Cardiac muscle cell (in vitro differentiated cells and primary cell): Measurements from ENCODE around the gene GLYAT. TPM values are rescaled to one million over a fixed set of nuclear protein-coding genes. Genes with fewer than 3 reads are reported as not detected.

Experiments
- DNase-seq, 2 donors: peaks; one replicate each; pipeline versions ENCODE4 v3.0.0 to v3.0.0-alpha.2; 2010 to 2017; ENCODE audit warnings: low read depth in 1 of 2, low spot score in 1 of 2
- H3K27ac ChIP-seq: fragments of 200-600 bp; sonication (generic); 2 replicates; pipeline ENCODE4 v1.5.1; 2016
- H3K27me3 ChIP-seq: fragments of 200-600 bp; sonication (generic); 2 replicates; pipeline ENCODE4 v1.6.0; 2016; ENCODE audit warnings: control low read depth
- H3K36me3 ChIP-seq: fragments of 200-600 bp; sonication (generic); 2 replicates; pipeline ENCODE4 v1.5.1; 2016; ENCODE audit warnings: control low read depth
- H3K4me1 ChIP-seq: fragments of 200-600 bp; sonication (generic); 2 replicates; pipeline ENCODE4 v1.8.1; 2017; ENCODE audit warnings: low read depth, mild to moderate bottlenecking, mixed run types
- H3K4me3 ChIP-seq: fragments of 200-600 bp; sonication (generic); 2 replicates; pipeline ENCODE4 v1.5.1; 2016; ENCODE audit warnings: mild to moderate bottlenecking
- H3K9me3 ChIP-seq: fragments of 200-600 bp; sonication (generic); 2 replicates; pipeline ENCODE4 v1.5.1; 2017; ENCODE audit warnings: low read depth, mild to moderate bottlenecking, control low read depth
- polyA plus RNA-seq: library from polyadenylated mRNA; unstranded; fragments of >200 nt; fragmentation: Nextera tagmentation; extraction: Ambion mirVana; gene quantifications from 2 replicates; pipeline ENCODE4 v1.2.1, GENCODE V29; 2016
- total RNA-seq: library from RNA; depleted of rRNA; stranded (reverse); fragments of >200 nt; gene quantifications from 2 replicates; pipeline ENCODE4 v1.2.3, GENCODE V29; 2016
- TF ChIP-seq, protein P1 (sequence below): IDR thresholded peaks from 2 replicates; pipeline ENCODE4 v1.5.1; 2012; ENCODE audit warnings: low read depth, mild to moderate bottlenecking, low read length

Gene GLYAT
- total and polyA plus RNA-seq, 2 experiments from 2014 or later, result not detected

DNA sequence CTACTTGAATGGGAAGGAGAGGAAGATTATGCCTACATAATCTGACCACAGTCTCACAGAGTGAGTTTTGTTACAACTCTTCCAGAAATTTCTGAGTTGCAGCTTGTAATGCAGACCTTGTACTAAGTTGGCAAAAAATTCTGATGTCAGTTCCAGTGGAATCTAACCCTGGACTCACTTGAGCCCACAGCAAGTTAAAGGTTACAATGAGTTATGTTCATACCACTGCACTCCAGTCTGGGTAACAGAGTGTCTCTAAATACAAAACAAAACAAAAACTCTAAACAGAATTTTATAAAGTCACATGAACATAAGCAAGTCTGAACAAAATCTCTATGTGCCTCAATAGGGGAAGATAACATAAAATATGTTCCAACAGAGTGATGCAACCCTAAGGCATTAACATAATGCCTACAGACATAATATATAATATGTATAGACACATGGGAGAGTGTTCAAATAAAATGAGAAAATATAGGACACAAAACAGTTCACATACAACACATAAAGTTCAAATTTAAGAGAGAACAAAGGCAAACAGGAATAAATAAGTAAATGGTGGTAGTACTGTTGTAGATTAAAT lies 1.1 kb downstream of the GLYAT start:
- no peak for DNase-seq
- no peaks in the 10 kb centered on the region for H3K4me1 ChIP-seq
- no peak overlapping the region for H3K4me3 ChIP-seq
- no peaks in the 10 kb centered on the region for H3K9me3 ChIP-seq
- no peaks in the 10 kb centered on the region for H3K36me3 ChIP-seq
- H3K27ac ChIP-seq, result no peak overlapping the region
- TF ChIP-seq, protein P1, sequence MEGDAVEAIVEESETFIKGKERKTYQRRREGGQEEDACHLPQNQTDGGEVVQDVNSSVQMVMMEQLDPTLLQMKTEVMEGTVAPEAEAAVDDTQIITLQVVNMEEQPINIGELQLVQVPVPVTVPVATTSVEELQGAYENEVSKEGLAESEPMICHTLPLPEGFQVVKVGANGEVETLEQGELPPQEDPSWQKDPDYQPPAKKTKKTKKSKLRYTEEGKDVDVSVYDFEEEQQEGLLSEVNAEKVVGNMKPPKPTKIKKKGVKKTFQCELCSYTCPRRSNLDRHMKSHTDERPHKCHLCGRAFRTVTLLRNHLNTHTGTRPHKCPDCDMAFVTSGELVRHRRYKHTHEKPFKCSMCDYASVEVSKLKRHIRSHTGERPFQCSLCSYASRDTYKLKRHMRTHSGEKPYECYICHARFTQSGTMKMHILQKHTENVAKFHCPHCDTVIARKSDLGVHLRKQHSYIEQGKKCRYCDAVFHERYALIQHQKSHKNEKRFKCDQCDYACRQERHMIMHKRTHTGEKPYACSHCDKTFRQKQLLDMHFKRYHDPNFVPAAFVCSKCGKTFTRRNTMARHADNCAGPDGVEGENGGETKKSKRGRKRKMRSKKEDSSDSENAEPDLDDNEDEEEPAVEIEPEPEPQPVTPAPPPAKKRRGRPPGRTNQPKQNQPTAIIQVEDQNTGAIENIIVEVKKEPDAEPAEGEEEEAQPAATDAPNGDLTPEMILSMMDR, result no peak
- no peaks in the 10 kb centered on the region for H3K27me3 ChIP-seq

DNA sequence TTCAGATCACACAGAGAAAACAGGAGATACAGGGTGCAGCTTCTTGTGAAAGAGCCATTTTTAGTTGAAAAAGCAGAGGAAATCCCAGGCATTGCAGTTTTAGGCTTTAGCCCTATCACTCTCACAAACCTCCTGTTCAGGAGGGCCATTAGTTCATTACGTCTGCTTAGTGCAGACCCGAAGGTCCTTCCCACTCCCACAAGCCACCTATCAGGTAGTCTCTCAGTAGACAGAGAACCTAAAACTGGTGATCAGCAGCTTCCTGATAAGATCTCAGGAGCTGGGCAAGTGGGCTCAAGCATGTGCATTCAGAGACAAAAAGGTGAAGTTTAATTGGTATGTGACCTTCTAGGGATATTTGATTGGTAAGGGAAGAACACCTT lies 4.3 kb downstream of the GLYAT start:
- Histone ChIP-seq H3K36me3 (no peaks in the 10 kb centered on the region), H3K9me3 (no peaks in the 10 kb centered on the region), H3K4me3 (no peak overlapping the region), H3K27ac (no peak overlapping the region), H3K27me3 (no peaks in the 10 kb centered on the region), H3K4me1 (no peaks in the 10 kb centered on the region)
- TF ChIP-seq, protein P1, result no peak
- DNase-seq, result no peak

DNA sequence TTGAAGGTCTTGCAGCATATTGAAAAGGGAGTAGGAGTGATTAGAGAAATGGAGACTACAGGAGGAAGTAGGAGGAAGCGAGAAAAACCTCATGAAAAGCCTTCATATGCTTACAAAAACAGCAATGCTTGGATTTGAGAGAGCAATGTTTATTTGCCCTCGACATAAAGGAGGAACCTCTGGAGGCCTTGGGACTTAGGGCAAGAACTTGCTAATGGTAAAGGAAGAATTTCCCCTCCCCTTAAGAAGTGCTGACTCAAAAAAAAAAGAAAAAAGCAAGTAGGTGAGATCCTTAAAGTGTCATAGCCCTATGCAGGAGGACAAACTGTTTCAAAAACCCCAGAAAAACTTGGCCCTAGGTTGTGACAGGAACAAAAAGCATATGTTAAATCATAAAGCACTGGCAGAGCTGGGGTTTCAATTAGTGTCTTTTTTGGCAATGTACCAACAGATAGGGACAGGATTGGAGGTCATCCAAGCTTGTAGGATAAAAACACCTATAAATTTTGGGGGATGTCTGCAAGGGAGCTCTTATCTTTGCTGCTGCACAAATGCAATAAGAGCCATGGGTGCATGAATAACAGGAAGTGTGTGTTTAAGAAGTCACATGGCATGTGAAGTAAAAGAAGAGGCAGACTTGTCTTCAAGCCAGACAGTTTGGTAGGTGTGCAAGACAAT lies 4.9 kb downstream of the GLYAT start:
- DNase-seq, result no peak
- no peaks in the 10 kb centered on the region for H3K36me3 ChIP-seq
- no peak overlapping the region for H3K27ac ChIP-seq
- H3K4me3 ChIP-seq, result no peak overlapping the region
- H3K27me3 ChIP-seq, result no peaks in the 10 kb centered on the region
- TF ChIP-seq, protein P1, result no peak
- no peaks in the 10 kb centered on the region for H3K4me1 ChIP-seq
- H3K9me3 ChIP-seq, result no peaks in the 10 kb centered on the region

DNA sequence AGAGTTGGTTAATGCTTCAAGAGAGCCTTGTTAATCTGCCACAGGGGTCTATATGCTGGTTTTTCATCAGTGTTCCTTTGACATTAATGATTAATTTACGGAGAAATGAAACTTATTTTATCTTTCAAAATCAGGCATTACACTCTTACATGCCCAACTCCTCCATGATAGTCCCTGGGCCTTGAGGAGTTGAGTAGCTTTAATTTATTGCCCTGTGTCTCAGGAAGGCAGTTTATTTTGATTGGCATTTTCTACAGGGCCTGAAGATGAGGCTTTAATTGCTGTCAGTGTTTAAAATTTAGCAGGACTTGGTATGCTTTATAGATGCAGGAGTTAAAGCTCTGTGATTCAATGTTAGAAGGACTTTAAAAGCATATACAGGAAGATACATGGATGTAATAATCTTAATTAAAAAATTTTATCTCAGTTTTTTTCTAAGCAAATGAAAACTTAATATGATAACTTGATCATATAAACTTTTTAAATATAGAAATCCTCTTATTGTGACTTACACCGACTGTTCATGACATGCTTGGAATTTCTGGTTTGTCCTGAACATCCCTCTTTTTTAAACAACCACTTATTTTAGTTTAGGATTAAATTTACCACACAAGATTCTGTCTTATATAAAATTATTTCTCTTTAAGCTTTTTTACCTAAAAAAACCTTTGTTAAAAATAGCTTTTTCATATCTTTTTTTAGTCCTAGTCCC lies 12.2 kb downstream of the GLYAT start:
- Histone ChIP-seq H3K27me3 (no peaks in the 10 kb centered on the region), H3K4me1 (no peaks in the 10 kb centered on the region), H3K4me3 (no peak overlapping the region), H3K9me3 (no peaks in the 10 kb centered on the region), H3K36me3 (no peaks in the 10 kb centered on the region), H3K27ac (no peak overlapping the region)
- DNase-seq, result no peak
- TF ChIP-seq, protein P1, result no peak

DNA sequence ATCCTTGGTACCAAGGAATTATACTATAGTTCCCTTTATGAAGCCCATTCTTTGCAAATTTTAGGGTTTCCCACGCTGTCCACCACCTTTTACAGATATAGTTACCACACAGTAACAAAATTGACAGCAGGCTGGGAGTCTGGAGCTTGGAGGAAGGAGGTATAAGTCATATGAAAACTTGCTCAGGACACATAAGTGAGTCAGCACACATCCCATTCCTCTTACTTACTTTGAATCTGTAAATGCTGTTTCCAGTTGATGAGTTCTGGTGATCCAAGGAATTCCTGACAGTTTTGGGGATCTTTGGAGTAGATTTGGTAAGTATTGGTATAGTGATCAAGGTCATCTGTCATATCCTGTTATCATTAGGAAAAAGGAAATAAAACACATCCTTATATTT lies 19.2 kb downstream of the GLYAT start:
- no peak for DNase-seq
- no peaks in the 10 kb centered on the region for H3K4me1 ChIP-seq
- no peaks in the 10 kb centered on the region for H3K27me3 ChIP-seq
- no peak overlapping the region for H3K27ac ChIP-seq
- H3K4me3 ChIP-seq, result no peak overlapping the region
- no peaks in the 10 kb centered on the region for H3K9me3 ChIP-seq
- TF ChIP-seq, protein P1, result no peak
- H3K36me3 ChIP-seq, result no peaks in the 10 kb centered on the region
